HL-60 (cell line): Measurements from ENCODE around the gene ABCA2.

Source experiments
- DNase-seq, 2 experiments: peaks; one replicate each; pipeline ENCODE4 v3.0.0-alpha.2; 2010 to 2020; ENCODE audit warnings: low read depth in 1 of 2, low spot score in 1 of 2
- H3K27ac ChIP-seq: fragments of 250-450 bp; sonication (Bioruptor Pico); replicated peaks from 2 replicates; pipeline ENCODE4 v1.5.1; 2020; ENCODE audit warnings: mild to moderate bottlenecking, moderate library complexity
- H3K27me3 ChIP-seq: fragments of 250-450 bp; sonication (Bioruptor Pico); 2 replicates; pipeline ENCODE4 v1.5.1; 2021; ENCODE audit warnings: mild to moderate bottlenecking, moderate library complexity; ENCODE audit not compliant: insufficient read depth, poor library complexity, severe bottlenecking
- H3K4me3 ChIP-seq: replicated peaks from 2 replicates; pipeline ENCODE4 v1.5.1; 2011; ENCODE audit warnings: mild to moderate bottlenecking, control low read depth, low read length; ENCODE audit not compliant: insufficient read depth
- GABPA ChIP-seq: IDR thresholded peaks from 2 replicates; pipeline ENCODE4 v1.6.1; 2012; ENCODE audit warnings: low read depth
- POLR2AphosphoS5 ChIP-seq: IDR thresholded peaks from 2 replicates; pipeline ENCODE4 v1.6.1; 2012; ENCODE audit warnings: low read depth
- REST ChIP-seq: IDR thresholded peaks from 2 replicates; pipeline ENCODE4 v1.6.1; 2012; ENCODE audit warnings: low read depth; ENCODE audit not compliant: insufficient replicate concordance
- SPI1 ChIP-seq: IDR thresholded peaks from 2 replicates; pipeline ENCODE4 v1.6.1; 2012; ENCODE audit warnings: low read depth, mild to moderate bottlenecking, borderline replicate concordance
- TF ChIP-seq, protein P1 (sequence below): IDR thresholded peaks from one replicate; pipeline ENCODE4 v1.5.1; 2011; ENCODE audit warnings: low read length, control low read depth, inconsistent platforms; ENCODE audit not compliant: insufficient read depth

The ABCA2 gene

GRCh38 chr9:136957901-136958300 lies 70.1 kb downstream of the ABCA2 start:
- Histone ChIP-seq H3K4me3 (no peak overlapping the region), H3K27ac (no peak overlapping the region), H3K27me3 (no peaks in the 10 kb centered on the region)
- TF ChIP-seq REST, result no peak
- TF ChIP-seq GABPA, result no peak
- TF ChIP-seq SPI1, result no peak
- no peak for DNase-seq

- no peaks in the 10 kb centered on the region for H3K27me3 ChIP-seq
- no peak overlapping the region for H3K27ac ChIP-seq
- no peak overlapping the region for H3K4me3 ChIP-seq
- TF ChIP-seq GABPA (no peak), SPI1 (no peak), POLR2AphosphoS5 (no peak), REST (no peak)
- TF ChIP-seq, protein P1, sequence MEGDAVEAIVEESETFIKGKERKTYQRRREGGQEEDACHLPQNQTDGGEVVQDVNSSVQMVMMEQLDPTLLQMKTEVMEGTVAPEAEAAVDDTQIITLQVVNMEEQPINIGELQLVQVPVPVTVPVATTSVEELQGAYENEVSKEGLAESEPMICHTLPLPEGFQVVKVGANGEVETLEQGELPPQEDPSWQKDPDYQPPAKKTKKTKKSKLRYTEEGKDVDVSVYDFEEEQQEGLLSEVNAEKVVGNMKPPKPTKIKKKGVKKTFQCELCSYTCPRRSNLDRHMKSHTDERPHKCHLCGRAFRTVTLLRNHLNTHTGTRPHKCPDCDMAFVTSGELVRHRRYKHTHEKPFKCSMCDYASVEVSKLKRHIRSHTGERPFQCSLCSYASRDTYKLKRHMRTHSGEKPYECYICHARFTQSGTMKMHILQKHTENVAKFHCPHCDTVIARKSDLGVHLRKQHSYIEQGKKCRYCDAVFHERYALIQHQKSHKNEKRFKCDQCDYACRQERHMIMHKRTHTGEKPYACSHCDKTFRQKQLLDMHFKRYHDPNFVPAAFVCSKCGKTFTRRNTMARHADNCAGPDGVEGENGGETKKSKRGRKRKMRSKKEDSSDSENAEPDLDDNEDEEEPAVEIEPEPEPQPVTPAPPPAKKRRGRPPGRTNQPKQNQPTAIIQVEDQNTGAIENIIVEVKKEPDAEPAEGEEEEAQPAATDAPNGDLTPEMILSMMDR, result no peak
- no peak for DNase-seq
Observed at GRCh38 chr9:136957461-136957860, 70.6 kb downstream of the ABCA2 start.
